Measurements from ENCODE around the gene LOXL1. TPM values are rescaled to one million over a fixed set of nuclear protein-coding genes. Genes with fewer than 3 reads are reported as not detected.

Gene LOXL1
- total and polyA plus RNA-seq, 8 donors, result 22.3 to 195 (median 140) TPM

GRCh38 chr15:73931441-73931840, 5.2 kb downstream of the LOXL1 start:
- TF ChIP-seq CTCF (IDR thresholded peaks at IDR 0.05), result no peak
- no peak for DNase-seq

GRCh38 chr15:73932381-73933191, 6.3 kb downstream of the LOXL1 start:
- DNase-seq (no peak), ATAC-seq (no peak)
- TF ChIP-seq CTCF (IDR thresholded peaks at IDR 0.05), result no peak
- H3K27me3 ChIP-seq, result peaks cover 0 to 30% of the 10 kb centered on the region in 2 donors
- no peak overlapping the region for H3K4me3 ChIP-seq
- H3K4me1 ChIP-seq, result peaks cover 13 to 24% of the 10 kb centered on the region in 2 donors
- H3K9me3 ChIP-seq, result no peaks in the 10 kb centered on the region
- no peaks in the 10 kb centered on the region for H3K36me3 ChIP-seq
- intact Hi-C loops (cut with DNase I), result no loop called here
- H3K27ac ChIP-seq, result no peak overlapping the region

More at GRCh38 chr15:73931441-73931840, 5.2 kb downstream of the LOXL1 start:
- Histone ChIP-seq H3K36me3 (no peaks in the 10 kb centered on the region), H3K27ac (no peak overlapping the region), H3K27me3 (peaks cover 0 to 41% of the 10 kb centered on the region in 2 donors), H3K4me1 (peaks cover 13 to 27% of the 10 kb centered on the region in 2 donors), H3K4me3 (no peak overlapping the region), H3K9me3 (no peaks in the 10 kb centered on the region)
- intact Hi-C loops (cut with DNase I), result no loop called here
- ATAC-seq, result no peak

- no peak for DNase-seq
- TF ChIP-seq CTCF (IDR thresholded peaks at IDR 0.05), result no peak
- peaks cover 9 to 11% of the 10 kb centered on the region in 2 donors for H3K4me1 ChIP-seq
- H3K4me3 ChIP-seq, result no peak overlapping the region
- no peaks in the 10 kb centered on the region for H3K9me3 ChIP-seq
- ATAC-seq, result no peak
- H3K36me3 ChIP-seq, result no peaks in the 10 kb centered on the region
- H3K27ac ChIP-seq, result no peak overlapping the region
- intact Hi-C loops (cut with DNase I), result no loop called here
- peaks cover 0 to 14% of the 10 kb centered on the region in 2 donors for H3K27me3 ChIP-seq
Measured at GRCh38 chr15:73934281-73934680, 8.0 kb downstream of the LOXL1 start.

GRCh38 chr15:73935547-73935946, 9.3 kb downstream of the LOXL1 start:
- no peak overlapping the region for H3K27ac ChIP-seq
- no peaks in the 10 kb centered on the region for H3K36me3 ChIP-seq
- TF ChIP-seq CTCF (IDR thresholded peaks at IDR 0.05), result no peak
- ATAC-seq (no peak), DNase-seq (no peak)
- no peak overlapping the region for H3K4me3 ChIP-seq
- H3K9me3 ChIP-seq, result no peaks in the 10 kb centered on the region
- H3K27me3 ChIP-seq, result peaks cover 0 to 1% of the 10 kb centered on the region in 2 donors
- H3K4me1 ChIP-seq, result peaks cover 0 to 11% of the 10 kb centered on the region in 2 donors
- intact Hi-C loops (cut with DNase I), result no loop called here

- H3K4me3 ChIP-seq, result no peak overlapping the region
- H3K36me3 ChIP-seq, result no peaks in the 10 kb centered on the region
- H3K27me3 ChIP-seq, result no peaks in the 10 kb centered on the region
- ATAC-seq (peak; percentile 36), DNase-seq (no peak)
- no peak for TF ChIP-seq CTCF (IDR thresholded peaks at IDR 0.05)
- H3K4me1 ChIP-seq, result peaks cover 0 to 11% of the 10 kb centered on the region in 2 donors
- intact Hi-C loops (cut with DNase I), result no loop called here
- H3K27ac ChIP-seq, result no peak overlapping the region
- no peaks in the 10 kb centered on the region for H3K9me3 ChIP-seq
Measured at GRCh38 chr15:73936181-73936580, 9.9 kb downstream of the LOXL1 start.

Measured in left lung (tissue), 10 donors.